Fibroblast of lung (primary cell): Measurements from ENCODE around the gene ATXN7L1. TPM values are rescaled to one million over a fixed set of nuclear protein-coding genes. Genes with fewer than 3 reads are reported as not detected.

Source experiments
- DNase-seq, 2 donors: peaks; one replicate each; pipeline versions ENCODE4 v3.0.0 to v3.0.0-alpha.2; 2010; ENCODE audit warnings: low read depth in 2 of 2
- H2AFZ ChIP-seq: 2 replicates; pipeline ENCODE4 v1.5.1; 2012; ENCODE audit warnings: low read length, control low read depth, inconsistent platforms
- H3K27ac ChIP-seq: 2 replicates; pipeline ENCODE4 v1.5.1; 2011; ENCODE audit warnings: low read length, control low read depth; ENCODE audit not compliant: insufficient read depth
- H3K27me3 ChIP-seq: 2 replicates; pipeline ENCODE4 v1.5.1; 2011; ENCODE audit warnings: mild to moderate bottlenecking, low read length; ENCODE audit not compliant: control insufficient read depth, insufficient read depth
- H3K36me3 ChIP-seq: 2 replicates; pipeline ENCODE4 v1.5.1; 2011; ENCODE audit warnings: low read length; ENCODE audit not compliant: control insufficient read depth, insufficient read depth
- H3K4me1 ChIP-seq: 2 replicates; pipeline ENCODE4 v1.5.1; 2011; ENCODE audit warnings: low read length; ENCODE audit not compliant: control insufficient read depth, insufficient read depth; ENCODE audit errors: extremely low read depth
- H3K4me2 ChIP-seq: 2 replicates; pipeline ENCODE4 v1.5.1; 2011; ENCODE audit warnings: low read length, control low read depth; ENCODE audit not compliant: insufficient read depth; ENCODE audit errors: extremely low read depth
- H3K4me3 ChIP-seq, 4 experiments: fragments of 200-600 bp in 1 of 4; sonication (generic) in 1 of 4; replicated peaks in 1 of 4; 2 replicates each; pipeline ENCODE4 v1.5.1; 2011 to 2016; ENCODE audit warnings: low read length in 4 of 4, low read depth in 3 of 4, mild to moderate bottlenecking in 3 of 4, control low read depth in 2 of 4, inconsistent platforms in 1 of 4, mixed read lengths in 1 of 4; ENCODE audit not compliant: insufficient read depth in 1 of 4; ENCODE audit errors: control extremely low read depth in 1 of 4
- H3K79me2 ChIP-seq: 2 replicates; pipeline ENCODE4 v1.5.1; 2012; ENCODE audit warnings: mild to moderate bottlenecking, low read length, inconsistent platforms; ENCODE audit not compliant: control insufficient read depth, insufficient read depth
- H3K9ac ChIP-seq: 2 replicates; pipeline ENCODE4 v1.5.1; 2011; ENCODE audit warnings: mild to moderate bottlenecking, low read length, control low read depth; ENCODE audit not compliant: insufficient read depth
- H3K9me3 ChIP-seq: 2 replicates; pipeline ENCODE4 v1.5.1; 2012; ENCODE audit warnings: low read depth, low read length; ENCODE audit not compliant: control insufficient read depth, insufficient read depth
- H4K20me1 ChIP-seq: 2 replicates; pipeline ENCODE4 v1.5.1; 2011; ENCODE audit warnings: low read length; ENCODE audit not compliant: control insufficient read depth, insufficient read depth; ENCODE audit errors: extremely low read depth
- CTCF ChIP-seq, 2 donors: IDR thresholded peaks in 1 of 2; conservative IDR thresholded peaks in 1 of 2; 1 replicate in 1 of 2; 2 replicates in 1 of 2; pipeline ENCODE4 v1.5.1; 2011 to 2012; ENCODE audit warnings: low read length in 2 of 2, control low read depth in 1 of 2, inconsistent platforms in 1 of 2, low read depth in 1 of 2, mild to moderate bottlenecking in 1 of 2
- EZH2 ChIP-seq: IDR thresholded peaks from 2 replicates; pipeline ENCODE4 v1.5.1; 2012; ENCODE audit warnings: low read length, control low read depth, mild to moderate bottlenecking; ENCODE audit errors: missing control alignments
- polyA plus RNA-seq, 2 donors: library from polyadenylated mRNA; depleted of rRNA in 1 of 2; stranded (reverse) in 1 of 2; unstranded in 1 of 2; fragments of >200 nt; gene quantifications; 2 replicates each; pipeline ENCODE4 v1.2.1, GENCODE V29; 2011 to 2012; ENCODE audit warnings: missing spikeins in 1 of 2
- total RNA-seq: library from RNA; depleted of rRNA; stranded (reverse); fragments of >200 nt; gene quantifications from 2 replicates; pipeline ENCODE4 v1.2.1, GENCODE V29; 2014

Gene ATXN7L1
- total and polyA plus RNA-seq, 2 donors (not counting 1 experiment from before 2014, with no cell fraction given) = 5.1 to 9.4 TPM

GRCh38 chr7:105617280-105618015 is 259.0 kb downstream of the ATXN7L1 start:
- H3K27ac ChIP-seq = no peak overlapping the region
- H3K79me2 ChIP-seq = no peaks in the 10 kb centered on the region
- no peaks in the 10 kb centered on the region for H3K27me3 ChIP-seq
- H3K36me3 ChIP-seq = no peaks in the 10 kb centered on the region
- TF ChIP-seq EZH2 = no peak
- no peak for TF ChIP-seq CTCF (conservative IDR thresholded peaks at IDR 0.05 in 1 of 2, IDR thresholded peaks at IDR 0.05 in 1 of 2; ENCODE audit: low read depth in 1 of 2, low read length in 2 of 2)
- no peaks in the 10 kb centered on the region for H4K20me1 ChIP-seq
- H2AFZ ChIP-seq = no peak overlapping the region
- H3K9ac ChIP-seq = no peak overlapping the region
- H3K4me3 ChIP-seq = no peak overlapping the region
- DNase-seq = no peak
- H3K4me1 ChIP-seq = no peaks in the 10 kb centered on the region
- H3K9me3 ChIP-seq = no peaks in the 10 kb centered on the region
- no peak overlapping the region for H3K4me2 ChIP-seq

- Histone ChIP-seq H3K36me3 (no peaks in the 10 kb centered on the region), H3K79me2 (no peaks in the 10 kb centered on the region), H4K20me1 (no peaks in the 10 kb centered on the region), H3K4me3 (no peak overlapping the region), H3K27ac (no peak overlapping the region), H3K9ac (no peak overlapping the region), H2AFZ (no peak overlapping the region), H3K4me1 (no peaks in the 10 kb centered on the region), H3K27me3 (no peaks in the 10 kb centered on the region), H3K9me3 (no peaks in the 10 kb centered on the region), H3K4me2 (no peak overlapping the region)
- DNase-seq = no peak
- TF ChIP-seq EZH2 (no peak), CTCF (conservative IDR thresholded peaks at IDR 0.05 in 1 of 2, IDR thresholded peaks at IDR 0.05 in 1 of 2; ENCODE audit: low read depth in 1 of 2, low read length in 2 of 2) (no peak)
These were observed 262.0 kb downstream of the ATXN7L1 start for GRCh38 chr7:105614341-105614840.

- H3K4me1 ChIP-seq = no peaks in the 10 kb centered on the region
These were observed 262.6 kb downstream of the ATXN7L1 start for GRCh38 chr7:105613611-105614330.

More at GRCh38 chr7:105613611-105614330, 262.6 kb downstream of the ATXN7L1 start:
- Histone ChIP-seq H3K27ac (no peak overlapping the region), H3K27me3 (no peaks in the 10 kb centered on the region), H3K9me3 (no peaks in the 10 kb centered on the region), H3K4me3 (no peak overlapping the region), H3K4me2 (no peak overlapping the region), H4K20me1 (no peaks in the 10 kb centered on the region), H3K9ac (no peak overlapping the region), H3K79me2 (no peaks in the 10 kb centered on the region), H2AFZ (no peak overlapping the region), H3K36me3 (no peaks in the 10 kb centered on the region)
- no peak for DNase-seq
- TF ChIP-seq CTCF (conservative IDR thresholded peaks at IDR 0.05 in 1 of 2, IDR thresholded peaks at IDR 0.05 in 1 of 2; ENCODE audit: low read depth in 1 of 2, low read length in 2 of 2) (no peak), EZH2 (no peak)
